ENCODE data around the gene ZFP92. TPM values are rescaled to one million over a fixed set of nuclear protein-coding genes. Genes with fewer than 3 reads are reported as not detected.

Gene ZFP92
- total and polyA plus RNA-seq, 10 of the 15 experiments (the other 5 are each of a cell fraction or from before 2014, with no cell fraction given) = 0.02 to 1.6 (median 0.09) TPM; not detected in 2

DNA sequence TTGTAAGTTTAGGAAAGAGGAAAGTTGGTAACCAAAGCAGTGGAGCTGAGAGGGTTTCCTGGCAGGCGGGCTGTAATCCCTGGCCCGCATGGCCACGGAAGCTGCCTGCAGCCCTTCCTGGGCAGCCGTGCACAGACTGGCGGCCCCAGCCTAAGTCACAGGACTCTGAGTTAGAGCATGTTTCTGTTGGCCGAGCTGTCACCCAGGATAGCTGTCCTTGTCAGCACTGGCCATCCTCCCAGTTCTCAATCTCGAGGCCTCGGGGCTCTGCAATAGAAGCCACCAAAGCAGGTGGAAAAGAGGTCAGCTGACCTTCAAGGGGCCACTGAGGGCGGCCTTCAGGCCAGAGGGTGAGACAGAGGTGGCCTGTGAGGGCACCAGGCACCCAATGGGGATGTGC is 30.6 kb upstream of the ZFP92 start (continued):
- TF ChIP-seq, protein P1, sequence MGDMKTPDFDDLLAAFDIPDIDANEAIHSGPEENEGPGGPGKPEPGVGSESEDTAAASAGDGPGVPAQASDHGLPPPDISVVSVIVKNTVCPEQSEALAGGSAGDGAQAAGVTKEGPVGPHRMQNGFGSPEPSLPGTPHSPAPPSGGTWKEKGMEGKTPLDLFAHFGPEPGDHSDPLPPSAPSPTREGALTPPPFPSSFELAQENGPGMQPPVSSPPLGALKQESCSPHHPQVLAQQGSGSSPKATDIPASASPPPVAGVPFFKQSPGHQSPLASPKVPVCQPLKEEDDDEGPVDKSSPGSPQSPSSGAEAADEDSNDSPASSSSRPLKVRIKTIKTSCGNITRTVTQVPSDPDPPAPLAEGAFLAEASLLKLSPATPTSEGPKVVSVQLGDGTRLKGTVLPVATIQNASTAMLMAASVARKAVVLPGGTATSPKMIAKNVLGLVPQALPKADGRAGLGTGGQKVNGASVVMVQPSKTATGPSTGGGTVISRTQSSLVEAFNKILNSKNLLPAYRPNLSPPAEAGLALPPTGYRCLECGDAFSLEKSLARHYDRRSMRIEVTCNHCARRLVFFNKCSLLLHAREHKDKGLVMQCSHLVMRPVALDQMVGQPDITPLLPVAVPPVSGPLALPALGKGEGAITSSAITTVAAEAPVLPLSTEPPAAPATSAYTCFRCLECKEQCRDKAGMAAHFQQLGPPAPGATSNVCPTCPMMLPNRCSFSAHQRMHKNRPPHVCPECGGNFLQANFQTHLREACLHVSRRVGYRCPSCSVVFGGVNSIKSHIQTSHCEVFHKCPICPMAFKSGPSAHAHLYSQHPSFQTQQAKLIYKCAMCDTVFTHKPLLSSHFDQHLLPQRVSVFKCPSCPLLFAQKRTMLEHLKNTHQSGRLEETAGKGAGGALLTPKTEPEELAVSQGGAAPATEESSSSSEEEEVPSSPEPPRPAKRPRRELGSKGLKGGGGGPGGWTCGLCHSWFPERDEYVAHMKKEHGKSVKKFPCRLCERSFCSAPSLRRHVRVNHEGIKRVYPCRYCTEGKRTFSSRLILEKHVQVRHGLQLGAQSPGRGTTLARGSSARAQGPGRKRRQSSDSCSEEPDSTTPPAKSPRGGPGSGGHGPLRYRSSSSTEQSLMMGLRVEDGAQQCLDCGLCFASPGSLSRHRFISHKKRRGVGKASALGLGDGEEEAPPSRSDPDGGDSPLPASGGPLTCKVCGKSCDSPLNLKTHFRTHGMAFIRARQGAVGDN (IDR thresholded peaks at IDR 0.05) = no peak
- TF ChIP-seq CBX5 (IDR thresholded peaks at IDR 0.05; ENCODE audit: low read depth) (no peak), FOXK2 (IDR thresholded peaks at IDR 0.05) (no peak)
- TF ChIP-seq, protein P2, sequence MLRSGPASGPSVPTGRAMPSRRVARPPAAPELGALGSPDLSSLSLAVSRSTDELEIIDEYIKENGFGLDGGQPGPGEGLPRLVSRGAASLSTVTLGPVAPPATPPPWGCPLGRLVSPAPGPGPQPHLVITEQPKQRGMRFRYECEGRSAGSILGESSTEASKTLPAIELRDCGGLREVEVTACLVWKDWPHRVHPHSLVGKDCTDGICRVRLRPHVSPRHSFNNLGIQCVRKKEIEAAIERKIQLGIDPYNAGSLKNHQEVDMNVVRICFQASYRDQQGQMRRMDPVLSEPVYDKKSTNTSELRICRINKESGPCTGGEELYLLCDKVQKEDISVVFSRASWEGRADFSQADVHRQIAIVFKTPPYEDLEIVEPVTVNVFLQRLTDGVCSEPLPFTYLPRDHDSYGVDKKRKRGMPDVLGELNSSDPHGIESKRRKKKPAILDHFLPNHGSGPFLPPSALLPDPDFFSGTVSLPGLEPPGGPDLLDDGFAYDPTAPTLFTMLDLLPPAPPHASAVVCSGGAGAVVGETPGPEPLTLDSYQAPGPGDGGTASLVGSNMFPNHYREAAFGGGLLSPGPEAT (IDR thresholded peaks at IDR 0.05; ENCODE audit: low read depth) = no peak
- TF ChIP-seq, protein P3, sequence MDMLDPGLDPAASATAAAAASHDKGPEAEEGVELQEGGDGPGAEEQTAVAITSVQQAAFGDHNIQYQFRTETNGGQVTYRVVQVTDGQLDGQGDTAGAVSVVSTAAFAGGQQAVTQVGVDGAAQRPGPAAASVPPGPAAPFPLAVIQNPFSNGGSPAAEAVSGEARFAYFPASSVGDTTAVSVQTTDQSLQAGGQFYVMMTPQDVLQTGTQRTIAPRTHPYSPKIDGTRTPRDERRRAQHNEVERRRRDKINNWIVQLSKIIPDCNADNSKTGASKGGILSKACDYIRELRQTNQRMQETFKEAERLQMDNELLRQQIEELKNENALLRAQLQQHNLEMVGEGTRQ (IDR thresholded peaks at IDR 0.05; ENCODE audit: borderline replicate concordance, low read depth, low read length) = no peak
